Measurements from ENCODE around the gene DNMBP. TPM values are rescaled to one million over a fixed set of nuclear protein-coding genes. Genes with fewer than 3 reads are reported as not detected.

The DNMBP gene
- total and polyA plus RNA-seq, 2 experiments from 2014 or later, result 13.4 to 31.2 TPM

DNA sequence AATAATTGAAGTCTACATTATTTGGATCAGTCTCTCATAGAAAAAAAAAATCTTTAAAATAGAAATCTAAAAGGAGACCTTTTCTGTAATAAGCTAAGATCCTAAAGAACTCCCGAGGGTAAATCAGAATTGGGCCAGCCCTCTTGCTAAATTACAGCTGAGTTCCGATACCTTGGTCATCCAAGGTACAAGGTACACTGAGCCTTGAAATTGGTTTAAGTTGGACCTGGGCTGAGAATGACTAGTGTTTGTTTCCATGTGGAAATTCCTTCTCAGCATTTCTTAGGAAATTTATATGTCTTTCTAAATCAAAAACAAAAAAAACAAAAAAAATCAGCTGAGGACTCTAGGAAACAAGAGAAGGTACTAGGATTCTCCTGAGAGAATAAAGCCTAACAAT lies 64.9 kb downstream of the DNMBP start:
- H3K79me2 ChIP-seq (replicated peaks; ENCODE audit: insufficient read depth), result 0 out of 2 replicates have a peak, but pooled peaks cover 3% of the 10 kb centered on the region
- peaks cover 18% of the 10 kb centered on the region for H3K36me3 Mint-ChIP-seq (ENCODE audit: low read depth)

More for the DNA sequence above, 64.9 kb downstream of the DNMBP start:
- H3K9me3 Mint-ChIP-seq, result peaks cover 12% of the 10 kb centered on the region
- no peaks in the 10 kb centered on the region for H3K4me1 Mint-ChIP-seq
- H3K27me3 Mint-ChIP-seq (ENCODE audit: insufficient read depth, low read depth, poor library complexity), result peaks cover 2% of the 10 kb centered on the region
- TF ChIP-seq CREB1 (CRISPR knock-in tag; IDR thresholded peaks at IDR 0.05; ENCODE audit: low read depth), result no peak
- TF ChIP-seq, protein P1, sequence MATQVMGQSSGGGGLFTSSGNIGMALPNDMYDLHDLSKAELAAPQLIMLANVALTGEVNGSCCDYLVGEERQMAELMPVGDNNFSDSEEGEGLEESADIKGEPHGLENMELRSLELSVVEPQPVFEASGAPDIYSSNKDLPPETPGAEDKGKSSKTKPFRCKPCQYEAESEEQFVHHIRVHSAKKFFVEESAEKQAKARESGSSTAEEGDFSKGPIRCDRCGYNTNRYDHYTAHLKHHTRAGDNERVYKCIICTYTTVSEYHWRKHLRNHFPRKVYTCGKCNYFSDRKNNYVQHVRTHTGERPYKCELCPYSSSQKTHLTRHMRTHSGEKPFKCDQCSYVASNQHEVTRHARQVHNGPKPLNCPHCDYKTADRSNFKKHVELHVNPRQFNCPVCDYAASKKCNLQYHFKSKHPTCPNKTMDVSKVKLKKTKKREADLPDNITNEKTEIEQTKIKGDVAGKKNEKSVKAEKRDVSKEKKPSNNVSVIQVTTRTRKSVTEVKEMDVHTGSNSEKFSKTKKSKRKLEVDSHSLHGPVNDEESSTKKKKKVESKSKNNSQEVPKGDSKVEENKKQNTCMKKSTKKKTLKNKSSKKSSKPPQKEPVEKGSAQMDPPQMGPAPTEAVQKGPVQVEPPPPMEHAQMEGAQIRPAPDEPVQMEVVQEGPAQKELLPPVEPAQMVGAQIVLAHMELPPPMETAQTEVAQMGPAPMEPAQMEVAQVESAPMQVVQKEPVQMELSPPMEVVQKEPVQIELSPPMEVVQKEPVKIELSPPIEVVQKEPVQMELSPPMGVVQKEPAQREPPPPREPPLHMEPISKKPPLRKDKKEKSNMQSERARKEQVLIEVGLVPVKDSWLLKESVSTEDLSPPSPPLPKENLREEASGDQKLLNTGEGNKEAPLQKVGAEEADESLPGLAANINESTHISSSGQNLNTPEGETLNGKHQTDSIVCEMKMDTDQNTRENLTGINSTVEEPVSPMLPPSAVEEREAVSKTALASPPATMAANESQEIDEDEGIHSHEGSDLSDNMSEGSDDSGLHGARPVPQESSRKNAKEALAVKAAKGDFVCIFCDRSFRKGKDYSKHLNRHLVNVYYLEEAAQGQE (IDR thresholded peaks at IDR 0.05; ENCODE audit: unreplicated experiment), result no peak
- TF ChIP-seq JUNB (IDR thresholded peaks at IDR 0.05; ENCODE audit: unreplicated experiment), result no peak
- TF ChIP-seq, protein P2, sequence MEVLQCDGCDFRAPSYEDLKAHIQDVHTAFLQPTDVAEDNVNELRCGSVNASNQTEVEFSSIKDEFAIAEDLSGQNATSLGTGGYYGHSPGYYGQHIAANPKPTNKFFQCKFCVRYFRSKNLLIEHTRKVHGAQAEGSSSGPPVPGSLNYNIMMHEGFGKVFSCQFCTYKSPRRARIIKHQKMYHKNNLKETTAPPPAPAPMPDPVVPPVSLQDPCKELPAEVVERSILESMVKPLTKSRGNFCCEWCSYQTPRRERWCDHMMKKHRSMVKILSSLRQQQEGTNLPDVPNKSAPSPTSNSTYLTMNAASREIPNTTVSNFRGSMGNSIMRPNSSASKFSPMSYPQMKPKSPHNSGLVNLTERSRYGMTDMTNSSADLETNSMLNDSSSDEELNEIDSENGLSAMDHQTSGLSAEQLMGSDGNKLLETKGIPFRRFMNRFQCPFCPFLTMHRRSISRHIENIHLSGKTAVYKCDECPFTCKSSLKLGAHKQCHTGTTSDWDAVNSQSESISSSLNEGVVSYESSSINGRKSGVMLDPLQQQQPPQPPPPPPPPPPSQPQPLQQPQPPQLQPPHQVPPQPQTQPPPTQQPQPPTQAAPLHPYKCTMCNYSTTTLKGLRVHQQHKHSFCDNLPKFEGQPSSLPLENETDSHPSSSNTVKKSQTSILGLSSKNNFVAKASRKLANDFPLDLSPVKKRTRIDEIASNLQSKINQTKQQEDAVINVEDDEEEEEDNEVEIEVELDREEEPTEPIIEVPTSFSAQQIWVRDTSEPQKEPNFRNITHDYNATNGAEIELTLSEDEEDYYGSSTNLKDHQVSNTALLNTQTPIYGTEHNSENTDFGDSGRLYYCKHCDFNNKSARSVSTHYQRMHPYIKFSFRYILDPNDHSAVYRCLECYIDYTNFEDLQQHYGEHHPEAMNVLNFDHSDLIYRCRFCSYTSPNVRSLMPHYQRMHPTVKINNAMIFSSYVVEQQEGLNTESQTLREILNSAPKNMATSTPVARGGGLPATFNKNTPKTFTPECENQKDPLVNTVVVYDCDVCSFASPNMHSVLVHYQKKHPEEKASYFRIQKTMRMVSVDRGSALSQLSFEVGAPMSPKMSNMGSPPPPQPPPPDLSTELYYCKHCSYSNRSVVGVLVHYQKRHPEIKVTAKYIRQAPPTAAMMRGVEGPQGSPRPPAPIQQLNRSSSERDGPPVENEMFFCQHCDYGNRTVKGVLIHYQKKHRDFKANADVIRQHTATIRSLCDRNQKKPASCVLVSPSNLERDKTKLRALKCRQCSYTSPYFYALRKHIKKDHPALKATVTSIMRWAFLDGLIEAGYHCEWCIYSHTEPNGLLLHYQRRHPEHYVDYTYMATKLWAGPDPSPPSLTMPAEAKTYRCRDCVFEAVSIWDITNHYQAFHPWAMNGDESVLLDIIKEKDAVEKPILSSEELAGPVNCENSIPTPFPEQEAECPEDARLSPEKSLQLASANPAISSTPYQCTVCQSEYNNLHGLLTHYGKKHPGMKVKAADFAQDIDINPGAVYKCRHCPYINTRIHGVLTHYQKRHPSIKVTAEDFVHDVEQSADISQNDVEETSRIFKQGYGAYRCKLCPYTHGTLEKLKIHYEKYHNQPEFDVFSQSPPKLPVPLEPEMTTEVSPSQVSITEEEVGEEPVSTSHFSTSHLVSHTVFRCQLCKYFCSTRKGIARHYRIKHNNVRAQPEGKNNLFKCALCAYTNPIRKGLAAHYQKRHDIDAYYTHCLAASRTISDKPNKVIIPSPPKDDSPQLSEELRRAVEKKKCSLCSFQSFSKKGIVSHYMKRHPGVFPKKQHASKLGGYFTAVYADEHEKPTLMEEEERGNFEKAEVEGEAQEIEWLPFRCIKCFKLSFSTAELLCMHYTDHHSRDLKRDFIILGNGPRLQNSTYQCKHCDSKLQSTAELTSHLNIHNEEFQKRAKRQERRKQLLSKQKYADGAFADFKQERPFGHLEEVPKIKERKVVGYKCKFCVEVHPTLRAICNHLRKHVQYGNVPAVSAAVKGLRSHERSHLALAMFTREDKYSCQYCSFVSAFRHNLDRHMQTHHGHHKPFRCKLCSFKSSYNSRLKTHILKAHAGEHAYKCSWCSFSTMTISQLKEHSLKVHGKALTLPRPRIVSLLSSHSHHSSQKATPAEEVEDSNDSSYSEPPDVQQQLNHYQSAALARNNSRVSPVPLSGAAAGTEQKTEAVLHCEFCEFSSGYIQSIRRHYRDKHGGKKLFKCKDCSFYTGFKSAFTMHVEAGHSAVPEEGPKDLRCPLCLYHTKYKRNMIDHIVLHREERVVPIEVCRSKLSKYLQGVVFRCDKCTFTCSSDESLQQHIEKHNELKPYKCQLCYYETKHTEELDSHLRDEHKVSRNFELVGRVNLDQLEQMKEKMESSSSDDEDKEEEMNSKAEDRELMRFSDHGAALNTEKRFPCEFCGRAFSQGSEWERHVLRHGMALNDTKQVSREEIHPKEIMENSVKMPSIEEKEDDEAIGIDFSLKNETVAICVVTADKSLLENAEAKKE (CRISPR knock-in tag; IDR thresholded peaks at IDR 0.05), result no peak
- TF ChIP-seq ZNF114 (CRISPR knock-in tag; IDR thresholded peaks at IDR 0.05), result no peak
- TF ChIP-seq, protein P3, sequence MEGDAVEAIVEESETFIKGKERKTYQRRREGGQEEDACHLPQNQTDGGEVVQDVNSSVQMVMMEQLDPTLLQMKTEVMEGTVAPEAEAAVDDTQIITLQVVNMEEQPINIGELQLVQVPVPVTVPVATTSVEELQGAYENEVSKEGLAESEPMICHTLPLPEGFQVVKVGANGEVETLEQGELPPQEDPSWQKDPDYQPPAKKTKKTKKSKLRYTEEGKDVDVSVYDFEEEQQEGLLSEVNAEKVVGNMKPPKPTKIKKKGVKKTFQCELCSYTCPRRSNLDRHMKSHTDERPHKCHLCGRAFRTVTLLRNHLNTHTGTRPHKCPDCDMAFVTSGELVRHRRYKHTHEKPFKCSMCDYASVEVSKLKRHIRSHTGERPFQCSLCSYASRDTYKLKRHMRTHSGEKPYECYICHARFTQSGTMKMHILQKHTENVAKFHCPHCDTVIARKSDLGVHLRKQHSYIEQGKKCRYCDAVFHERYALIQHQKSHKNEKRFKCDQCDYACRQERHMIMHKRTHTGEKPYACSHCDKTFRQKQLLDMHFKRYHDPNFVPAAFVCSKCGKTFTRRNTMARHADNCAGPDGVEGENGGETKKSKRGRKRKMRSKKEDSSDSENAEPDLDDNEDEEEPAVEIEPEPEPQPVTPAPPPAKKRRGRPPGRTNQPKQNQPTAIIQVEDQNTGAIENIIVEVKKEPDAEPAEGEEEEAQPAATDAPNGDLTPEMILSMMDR (conservative IDR thresholded peaks at IDR 0.05; ENCODE audit: low read depth in 2 of 2), result no peak
- no peak for TF ChIP-seq POLR2AphosphoS5 (IDR thresholded peaks at IDR 0.05; ENCODE audit: low read depth)
- no peak for TF ChIP-seq ZNF331 (CRISPR knock-in tag; IDR thresholded peaks at IDR 0.05; ENCODE audit: low read depth)
- TF ChIP-seq, protein P4, sequence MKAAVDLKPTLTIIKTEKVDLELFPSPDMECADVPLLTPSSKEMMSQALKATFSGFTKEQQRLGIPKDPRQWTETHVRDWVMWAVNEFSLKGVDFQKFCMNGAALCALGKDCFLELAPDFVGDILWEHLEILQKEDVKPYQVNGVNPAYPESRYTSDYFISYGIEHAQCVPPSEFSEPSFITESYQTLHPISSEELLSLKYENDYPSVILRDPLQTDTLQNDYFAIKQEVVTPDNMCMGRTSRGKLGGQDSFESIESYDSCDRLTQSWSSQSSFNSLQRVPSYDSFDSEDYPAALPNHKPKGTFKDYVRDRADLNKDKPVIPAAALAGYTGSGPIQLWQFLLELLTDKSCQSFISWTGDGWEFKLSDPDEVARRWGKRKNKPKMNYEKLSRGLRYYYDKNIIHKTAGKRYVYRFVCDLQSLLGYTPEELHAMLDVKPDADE (IDR thresholded peaks at IDR 0.05), result no peak
- no peak for TF ChIP-seq STAT1 (IDR thresholded peaks at IDR 0.05; ENCODE audit: unreplicated experiment)
- no peak for TF ChIP-seq EZH2 (IDR thresholded peaks at IDR 0.05; ENCODE audit: low read depth, unreplicated experiment)
- TF ChIP-seq EZH2phosphoT487 (IDR thresholded peaks at IDR 0.05; ENCODE audit: unreplicated experiment), result no peak
- no peak for TF ChIP-seq NANOG (IDR thresholded peaks at IDR 0.05; ENCODE audit: borderline replicate concordance)
- no peak for ATAC-seq
- Histone ChIP-seq H3K4me2 (no peak overlapping the region), H3K27ac (ENCODE audit: low read depth) (no peak overlapping the region), H4K20me1 (replicated peaks; ENCODE audit: insufficient read depth) (no peaks in the 10 kb centered on the region), H3F3A (replicated peaks; ENCODE audit: low read depth) (no peaks in the 10 kb centered on the region), H3K36me3 (ENCODE audit: insufficient read depth) (no peaks in the 10 kb centered on the region), H3K4me1 (ENCODE audit: insufficient read depth) (no peaks in the 10 kb centered on the region), H3K4me3 (no peak overlapping the region), H3K27me3 (ENCODE audit: insufficient read depth) (no peaks in the 10 kb centered on the region), H2AFZ (no peak overlapping the region), H3K9me2 (ENCODE audit: insufficient read depth) (no peaks in the 10 kb centered on the region)
- DNase-seq (ENCODE audit: low spot score), result no peak
- H3K27ac Mint-ChIP-seq, result no peak overlapping the region
- H3K4me3 Mint-ChIP-seq, result no peak overlapping the region

Measured in GM23338 (cell line).